Activated CD4-positive, alpha-beta T cell treated with anti-CD3 and anti-CD28 coated beads, Interleukin-2, amount 10 ng/mL, durations not matched to agents 7 days and 5 days (primary cell): ENCODE data around the gene VAX1. TPM values are rescaled to one million over a fixed set of nuclear protein-coding genes. Genes with fewer than 3 reads are reported as not detected.
"Not testable (repeated sequence)": the region's sequence is repeated elsewhere in the genome, so short reads cannot be mapped to it uniquely, and the experiment has no call there.

Experiments used
- CTCF ChIA-PET: fragments of 350-600 bp; sonication (Branson Sonifier 250); formaldehyde crosslinking; loops from one replicate; lab custom pipeline; 2021; ENCODE audit warnings: antibody characterized with exemption; lab: Charles Lee
- POLR2A ChIA-PET: fragments of 350-600 bp; sonication (Branson Sonifier 250); formaldehyde crosslinking; loops from one replicate; lab custom pipeline; 2021; ENCODE audit warnings: antibody characterized with exemption; lab: Charles Lee
- DNase-seq: peaks from one replicate; pipeline ENCODE4 v3.0.0-alpha.2; 2020
- H3K27ac Mint-ChIP-seq: one replicate; pipeline ENCODE4 v1.8.0; 2021; ENCODE audit warnings: mild to moderate bottlenecking, moderate library complexity, mixed read lengths
- H3K27me3 Mint-ChIP-seq: one replicate; pipeline ENCODE4 v1.8.0; 2021; ENCODE audit warnings: mixed read lengths
- H3K36me3 Mint-ChIP-seq: one replicate; pipeline ENCODE4 v1.8.0; 2021; ENCODE audit warnings: low read depth, mixed read lengths
- H3K4me1 Mint-ChIP-seq: one replicate; pipeline ENCODE4 v1.8.0; 2021; ENCODE audit warnings: mixed read lengths
- H3K4me3 Mint-ChIP-seq: one replicate; pipeline ENCODE4 v1.8.0; 2021; ENCODE audit warnings: mild to moderate bottlenecking, moderate library complexity, mixed read lengths
- H3K9me3 Mint-ChIP-seq: one replicate; pipeline ENCODE4 v1.8.0; 2021; ENCODE audit warnings: mixed read lengths
- total RNA-seq, 2 experiments: library from RNA; stranded (reverse); gene quantifications; one replicate each; pipeline ENCODE4 v1.2.3, GENCODE V29; 2021

The VAX1 gene, protein sequence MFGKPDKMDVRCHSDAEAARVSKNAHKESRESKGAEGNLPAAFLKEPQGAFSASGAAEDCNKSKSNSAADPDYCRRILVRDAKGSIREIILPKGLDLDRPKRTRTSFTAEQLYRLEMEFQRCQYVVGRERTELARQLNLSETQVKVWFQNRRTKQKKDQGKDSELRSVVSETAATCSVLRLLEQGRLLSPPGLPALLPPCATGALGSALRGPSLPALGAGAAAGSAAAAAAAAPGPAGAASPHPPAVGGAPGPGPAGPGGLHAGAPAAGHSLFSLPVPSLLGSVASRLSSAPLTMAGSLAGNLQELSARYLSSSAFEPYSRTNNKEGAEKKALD
- not detected for total RNA-seq

GRCh38 chr10:117137911-117138642 is at the start of gene VAX1:
TSS of gene VAX1 (minus strand) at chr10:117138270. CDS start at chr10:117138056, 214 bp downstream.
- H3K36me3 Mint-ChIP-seq, result peaks cover 4% of the 10 kb centered on the region
- no peak for DNase-seq
- H3K4me1 Mint-ChIP-seq, result peaks cover 4% of the 10 kb centered on the region
- POLR2A ChIA-PET, result no interaction called here
- CTCF ChIA-PET, result no interaction called here
- H3K27me3 Mint-ChIP-seq, result peaks cover 71% of the 10 kb centered on the region
- peak within 1 kb of the TSS; percentile 27 for H3K4me3 Mint-ChIP-seq
- H3K9me3 Mint-ChIP-seq, result no peaks in the 10 kb centered on the region
- peak within 1 kb of the TSS; percentile 76 for H3K27ac Mint-ChIP-seq

- H3K9me3 Mint-ChIP-seq, result peaks cover 3% of the 10 kb centered on the region
- H3K36me3 Mint-ChIP-seq, result peaks cover 1% of the 10 kb centered on the region
- ChIA-PET CTCF (interaction anchor here (1.6 to 2.2 kb wide), 2 partner anchors 12 to 30 kb away, joined by 6 read pairs; no protein-coding TSS in a partner anchor), POLR2A (no interaction called here)
- DNase-seq, result no peak
- no peak overlapping the region for H3K4me3 Mint-ChIP-seq
- H3K4me1 Mint-ChIP-seq, result no peaks in the 10 kb centered on the region
- H3K27ac Mint-ChIP-seq, result no peak overlapping the region
- no peaks in the 10 kb centered on the region for H3K27me3 Mint-ChIP-seq
These were observed 49.0 kb upstream of the VAX1 start for GRCh38 chr10:117186832-117187615.

- POLR2A ChIA-PET, H3K27ac Mint-ChIP-seq, H3K9me3 Mint-ChIP-seq, H3K27me3 Mint-ChIP-seq, H3K36me3 Mint-ChIP-seq, H3K4me1 Mint-ChIP-seq, H3K4me3 Mint-ChIP-seq, DNase-seq: not testable (repeated sequence)
- CTCF ChIA-PET, result interaction anchor here (2.3 kb wide), 1 partner anchor 11 kb away, joined by 7 read pairs; no protein-coding TSS in a partner anchor
These were observed 47.7 kb upstream of the VAX1 start for GRCh38 chr10:117185817-117186216.

GRCh38 chr10:117184821-117185220 is 46.8 kb upstream of the VAX1 start:
- Mint-ChIP-seq H3K36me3 (peaks cover 1% of the 10 kb centered on the region), H3K9me3 (peaks cover 3% of the 10 kb centered on the region), H3K27ac (no peak overlapping the region), H3K4me1 (no peaks in the 10 kb centered on the region), H3K4me3 (no peak overlapping the region), H3K27me3 (peaks cover 10% of the 10 kb centered on the region)
- DNase-seq, result no peak
- POLR2A ChIA-PET, result no interaction called here
- CTCF ChIA-PET, result interaction anchor here (2.3 kb wide), 1 partner anchor 10 kb away, joined by 7 read pairs; no protein-coding TSS in a partner anchor

DNA sequence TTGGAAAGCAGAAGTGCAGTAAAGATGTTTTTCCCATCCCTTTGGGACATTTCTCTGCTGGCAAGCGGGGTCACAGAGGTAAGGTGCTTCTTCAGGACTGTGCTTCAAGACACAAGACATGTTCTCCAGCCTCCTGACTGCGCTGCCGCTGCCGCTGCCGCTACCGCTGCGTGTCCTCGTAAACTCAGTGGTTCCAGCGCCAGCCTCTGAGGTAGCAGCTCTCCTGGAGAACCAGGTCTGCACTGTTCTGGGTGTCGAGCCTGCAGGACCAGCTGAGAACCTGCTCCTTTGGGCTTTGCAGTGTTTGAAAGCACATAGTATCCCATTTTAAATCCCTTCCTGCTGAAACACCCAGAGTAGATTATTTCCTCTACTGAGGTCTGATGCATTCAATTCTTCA is 46.2 kb upstream of the VAX1 start:
- Mint-ChIP-seq H3K27ac (no peak overlapping the region), H3K4me3 (no peak overlapping the region), H3K36me3 (no peaks in the 10 kb centered on the region), H3K27me3 (peaks cover 10% of the 10 kb centered on the region), H3K9me3 (no peaks in the 10 kb centered on the region), H3K4me1 (no peaks in the 10 kb centered on the region)
- DNase-seq, result no peak
- CTCF ChIA-PET, result interaction anchor here (2.3 kb wide), 1 partner anchor 9 kb away, joined by 7 read pairs; no protein-coding TSS in a partner anchor
- POLR2A ChIA-PET, result no interaction called here

- no peaks in the 10 kb centered on the region for H3K9me3 Mint-ChIP-seq
- H3K4me3 Mint-ChIP-seq, result no peak overlapping the region
- H3K4me1 Mint-ChIP-seq, result peaks cover 18% of the 10 kb centered on the region
- no peaks in the 10 kb centered on the region for H3K36me3 Mint-ChIP-seq
- H3K27ac Mint-ChIP-seq, result no peak overlapping the region
- peaks cover 21% of the 10 kb centered on the region for H3K27me3 Mint-ChIP-seq
- CTCF ChIA-PET, result no interaction called here
- no peak for DNase-seq
- POLR2A ChIA-PET, result no interaction called here
These were observed 40.1 kb upstream of the VAX1 start for GRCh38 chr10:117178190-117178589.

DNA sequence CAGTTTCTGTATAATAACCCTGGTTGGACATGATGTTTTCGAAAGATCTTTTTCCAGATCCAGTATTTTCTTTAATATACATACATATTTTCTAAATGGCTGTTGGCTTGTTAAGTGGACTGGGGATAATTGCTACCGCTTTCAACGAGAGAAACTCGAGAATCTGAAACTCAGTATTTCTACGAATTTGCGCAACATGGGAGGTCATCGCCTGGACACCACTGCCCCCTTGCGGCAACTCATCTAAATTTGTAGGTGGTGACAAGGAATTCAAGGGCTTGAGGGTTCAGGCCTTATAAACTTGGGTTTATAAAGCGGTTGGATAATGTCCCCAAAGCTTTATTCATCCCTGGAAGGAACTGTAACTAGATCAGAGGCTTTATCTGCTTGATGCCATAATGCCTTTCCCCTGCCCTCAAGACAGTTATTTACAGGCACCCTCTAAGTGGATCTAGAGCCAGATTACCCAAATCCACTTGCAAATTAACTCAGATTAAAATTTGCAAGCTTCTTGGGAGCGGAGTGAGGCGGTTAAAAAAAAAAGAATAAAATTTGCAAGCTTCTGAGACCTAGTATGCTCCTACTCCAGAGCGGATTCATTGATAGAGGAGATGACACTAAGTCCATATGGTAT is 37.9 kb upstream of the VAX1 start:
- peaks cover 18% of the 10 kb centered on the region for H3K4me1 Mint-ChIP-seq
- H3K9me3 Mint-ChIP-seq, result no peaks in the 10 kb centered on the region
- peaks cover 37% of the 10 kb centered on the region for H3K27me3 Mint-ChIP-seq
- peak overlapping the region; percentile 77 for H3K4me3 Mint-ChIP-seq
- ChIA-PET CTCF (interaction anchor here (0.5 to 2.8 kb wide), 10 partner anchors 11 to 388 kb away, joined by 3 to 24 read pairs (median 4); partner anchors contain the start of gene KCNK18), POLR2A (no interaction called here)
- no peak overlapping the region for H3K27ac Mint-ChIP-seq
- peak; percentile 79 for DNase-seq
- H3K36me3 Mint-ChIP-seq, result no peaks in the 10 kb centered on the region

GRCh38 chr10:117175215-117175900 is 37.3 kb upstream of the VAX1 start:
- Mint-ChIP-seq H3K36me3 (no peaks in the 10 kb centered on the region), H3K27ac (peak overlapping the region; percentile 87), H3K4me3 (peak overlapping the region; percentile 77), H3K9me3 (no peaks in the 10 kb centered on the region), H3K27me3 (peaks cover 37% of the 10 kb centered on the region), H3K4me1 (peaks cover 18% of the 10 kb centered on the region)
- ChIA-PET CTCF (interaction anchor here (0.5 to 2.8 kb wide), 21 partner anchors 9 to 563 kb away, joined by 3 to 24 read pairs (median 4); partner anchors contain the start of gene KCNK18), POLR2A (no interaction called here)
- DNase-seq, result peak; percentile 11

GRCh38 chr10:117174439-117175214 is 36.6 kb upstream of the VAX1 start:
- Mint-ChIP-seq H3K4me3 (peak overlapping the region; percentile 77), H3K4me1 (peaks cover 18% of the 10 kb centered on the region), H3K9me3 (no peaks in the 10 kb centered on the region), H3K27me3 (peaks cover 39% of the 10 kb centered on the region), H3K36me3 (no peaks in the 10 kb centered on the region), H3K27ac (peak overlapping the region; percentile 87)
- DNase-seq, result peak; percentile 84
- ChIA-PET CTCF (interaction anchor here (0.6 to 2.8 kb wide), 23 partner anchors 9 to 563 kb away, joined by 3 to 24 read pairs (median 4); partner anchors contain the start of gene KCNK18), POLR2A (no interaction called here)

- no peaks in the 10 kb centered on the region for H3K36me3 Mint-ChIP-seq
- ChIA-PET CTCF (interaction anchor here (0.7 to 1.9 kb wide), 2 partner anchors 34 to 374 kb away, joined by 3 to 5 read pairs; no protein-coding TSS in a partner anchor), POLR2A (no interaction called here)
- H3K4me3 Mint-ChIP-seq, result no peak overlapping the region
- no peak overlapping the region for H3K27ac Mint-ChIP-seq
- no peak for DNase-seq
- H3K4me1 Mint-ChIP-seq, result peaks cover 15% of the 10 kb centered on the region
- H3K27me3 Mint-ChIP-seq, result peaks cover 75% of the 10 kb centered on the region
- H3K9me3 Mint-ChIP-seq, result no peaks in the 10 kb centered on the region
These were observed 32.2 kb upstream of the VAX1 start for GRCh38 chr10:117170244-117170643.

DNA sequence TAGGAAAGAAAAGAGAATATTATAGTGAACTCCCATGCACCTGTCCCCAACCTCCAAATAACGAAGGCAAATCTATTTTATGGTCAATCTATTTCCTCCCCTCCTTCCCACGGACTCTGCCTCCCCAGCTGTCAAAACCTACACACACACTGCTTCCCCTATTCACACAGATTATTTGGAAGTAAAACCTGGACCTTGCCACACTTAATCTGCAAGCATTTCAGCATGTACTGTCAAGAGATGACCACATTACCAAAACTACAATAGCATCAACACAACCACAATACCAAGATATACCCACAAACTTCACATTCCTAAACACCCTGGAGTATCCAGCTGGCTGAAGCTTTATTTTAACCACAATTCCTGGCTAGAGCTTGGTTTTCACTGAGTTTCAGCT is 31.4 kb upstream of the VAX1 start:
- H3K4me3 Mint-ChIP-seq, result no peak overlapping the region
- H3K36me3 Mint-ChIP-seq, result no peaks in the 10 kb centered on the region
- peaks cover 9% of the 10 kb centered on the region for H3K4me1 Mint-ChIP-seq
- peaks cover 77% of the 10 kb centered on the region for H3K27me3 Mint-ChIP-seq
- ChIA-PET CTCF (interaction anchor here (0.7 to 1.9 kb wide), 2 partner anchors 10 to 373 kb away, joined by 3 to 5 read pairs; no protein-coding TSS in a partner anchor), POLR2A (no interaction called here)
- DNase-seq, result no peak
- H3K27ac Mint-ChIP-seq, result no peak overlapping the region
- H3K9me3 Mint-ChIP-seq, result no peaks in the 10 kb centered on the region
